ENCODE results near the gene MYO1E. TPM values are rescaled to one million over a fixed set of nuclear protein-coding genes. Genes with fewer than 3 reads are reported as not detected.
"Not testable (repeated sequence)": the region's sequence is repeated elsewhere in the genome, so short reads cannot be mapped to it uniquely, and the experiment has no call there.

MYO1E gene
- total and polyA plus RNA-seq, 4 donors = 6.7 to 70.9 (median 21.6) TPM

GRCh38 chr15:59144594-59144993 is 228.1 kb downstream of the MYO1E start:
- H3K4me1 ChIP-seq (ENCODE audit: control insufficient read depth in 4 of 4, insufficient read depth in 4 of 4, low read length in 3 of 4); H3K9me3 ChIP-seq (ENCODE audit: control insufficient read depth in 4 of 4, low read length in 3 of 4); H3K27me3 ChIP-seq (ENCODE audit: control insufficient read depth in 4 of 4, insufficient read depth in 4 of 4, low read length in 3 of 4); H3K4me3 ChIP-seq (ENCODE audit: low read depth in 1 of 3, low read length in 3 of 3); DNase-seq (ENCODE audit: low spot score); H3K27ac ChIP-seq (ENCODE audit: low read depth in 1 of 2, low read length in 2 of 2); H3K9ac ChIP-seq (ENCODE audit: low read depth in 1 of 2, low read length in 2 of 2): not testable (repeated sequence)
- WGBS = 92% methylated on average over 10 of the region's 10 CpGs
- H3K36me3 ChIP-seq (ENCODE audit: control insufficient read depth in 4 of 4, insufficient read depth in 3 of 4, low read depth in 1 of 4, low read length in 3 of 4) = peaks cover 4 to 30% (median 19%) of the 10 kb centered on the region in 4 donors
- peak in 1 of 2 donors; percentile 19 for TF ChIP-seq RAD21 (IDR thresholded peaks at IDR 0.05)

GRCh38 chr15:59143281-59143680 is 229.4 kb downstream of the MYO1E start:
- Histone ChIP-seq H3K27me3 (ENCODE audit: control insufficient read depth in 4 of 4, insufficient read depth in 4 of 4, low read length in 3 of 4) (no peaks in the 10 kb centered on the region), H3K4me1 (ENCODE audit: control insufficient read depth in 4 of 4, insufficient read depth in 4 of 4, low read length in 3 of 4) (no peaks in the 10 kb centered on the region), H3K9me3 (ENCODE audit: control insufficient read depth in 4 of 4, low read length in 3 of 4) (no peaks in the 10 kb centered on the region), H3K36me3 (ENCODE audit: control insufficient read depth in 4 of 4, insufficient read depth in 3 of 4, low read depth in 1 of 4, low read length in 3 of 4) (peaks cover 5 to 27% (median 13%) of the 10 kb centered on the region in 4 donors), H3K4me3 (ENCODE audit: low read depth in 1 of 3, low read length in 3 of 3) (no peak overlapping the region), H3K27ac (ENCODE audit: low read depth in 1 of 2, low read length in 2 of 2) (no peak overlapping the region), H3K9ac (ENCODE audit: low read depth in 1 of 2, low read length in 2 of 2) (no peak overlapping the region)
- 97% methylated on average over 5 of the region's 5 CpGs for WGBS
- TF ChIP-seq, protein P1, sequence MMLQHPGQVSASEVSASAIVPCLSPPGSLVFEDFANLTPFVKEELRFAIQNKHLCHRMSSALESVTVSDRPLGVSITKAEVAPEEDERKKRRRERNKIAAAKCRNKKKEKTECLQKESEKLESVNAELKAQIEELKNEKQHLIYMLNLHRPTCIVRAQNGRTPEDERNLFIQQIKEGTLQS (IDR thresholded peaks at IDR 0.05) = no peak
- TF ChIP-seq EGR1 (IDR thresholded peaks at IDR 0.05; ENCODE audit: low read depth in 2 of 2) = no peak
- TF ChIP-seq, protein P2, sequence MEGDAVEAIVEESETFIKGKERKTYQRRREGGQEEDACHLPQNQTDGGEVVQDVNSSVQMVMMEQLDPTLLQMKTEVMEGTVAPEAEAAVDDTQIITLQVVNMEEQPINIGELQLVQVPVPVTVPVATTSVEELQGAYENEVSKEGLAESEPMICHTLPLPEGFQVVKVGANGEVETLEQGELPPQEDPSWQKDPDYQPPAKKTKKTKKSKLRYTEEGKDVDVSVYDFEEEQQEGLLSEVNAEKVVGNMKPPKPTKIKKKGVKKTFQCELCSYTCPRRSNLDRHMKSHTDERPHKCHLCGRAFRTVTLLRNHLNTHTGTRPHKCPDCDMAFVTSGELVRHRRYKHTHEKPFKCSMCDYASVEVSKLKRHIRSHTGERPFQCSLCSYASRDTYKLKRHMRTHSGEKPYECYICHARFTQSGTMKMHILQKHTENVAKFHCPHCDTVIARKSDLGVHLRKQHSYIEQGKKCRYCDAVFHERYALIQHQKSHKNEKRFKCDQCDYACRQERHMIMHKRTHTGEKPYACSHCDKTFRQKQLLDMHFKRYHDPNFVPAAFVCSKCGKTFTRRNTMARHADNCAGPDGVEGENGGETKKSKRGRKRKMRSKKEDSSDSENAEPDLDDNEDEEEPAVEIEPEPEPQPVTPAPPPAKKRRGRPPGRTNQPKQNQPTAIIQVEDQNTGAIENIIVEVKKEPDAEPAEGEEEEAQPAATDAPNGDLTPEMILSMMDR (IDR thresholded peaks at IDR 0.05; ENCODE audit: low read depth, low read length, missing input control) = no peak
- no peak for TF ChIP-seq NR2F2 (IDR thresholded peaks at IDR 0.05)
- no peak for TF ChIP-seq GABPA (IDR thresholded peaks at IDR 0.05 in 1 of 2, conservative IDR thresholded peaks at IDR 0.05 in 1 of 2)
- TF ChIP-seq JUND (IDR thresholded peaks at IDR 0.05) = no peak
- no peak for TF ChIP-seq HNF4A (conservative IDR thresholded peaks at IDR 0.05)
- TF ChIP-seq RAD21 (IDR thresholded peaks at IDR 0.05) = no peak
- TF ChIP-seq, protein P3, sequence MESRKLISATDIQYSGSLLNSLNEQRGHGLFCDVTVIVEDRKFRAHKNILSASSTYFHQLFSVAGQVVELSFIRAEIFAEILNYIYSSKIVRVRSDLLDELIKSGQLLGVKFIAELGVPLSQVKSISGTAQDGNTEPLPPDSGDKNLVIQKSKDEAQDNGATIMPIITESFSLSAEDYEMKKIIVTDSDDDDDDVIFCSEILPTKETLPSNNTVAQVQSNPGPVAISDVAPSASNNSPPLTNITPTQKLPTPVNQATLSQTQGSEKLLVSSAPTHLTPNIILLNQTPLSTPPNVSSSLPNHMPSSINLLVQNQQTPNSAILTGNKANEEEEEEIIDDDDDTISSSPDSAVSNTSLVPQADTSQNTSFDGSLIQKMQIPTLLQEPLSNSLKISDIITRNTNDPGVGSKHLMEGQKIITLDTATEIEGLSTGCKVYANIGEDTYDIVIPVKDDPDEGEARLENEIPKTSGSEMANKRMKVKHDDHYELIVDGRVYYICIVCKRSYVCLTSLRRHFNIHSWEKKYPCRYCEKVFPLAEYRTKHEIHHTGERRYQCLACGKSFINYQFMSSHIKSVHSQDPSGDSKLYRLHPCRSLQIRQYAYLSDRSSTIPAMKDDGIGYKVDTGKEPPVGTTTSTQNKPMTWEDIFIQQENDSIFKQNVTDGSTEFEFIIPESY (IDR thresholded peaks at IDR 0.05) = no peak
- TF ChIP-seq RXRA (IDR thresholded peaks at IDR 0.05) = no peak
- TF ChIP-seq YY1 (IDR thresholded peaks at IDR 0.05) = no peak
- DNase-seq (ENCODE audit: low spot score) = no peak

GRCh38 chr15:59140422-59141226 is 232.0 kb downstream of the MYO1E start:
- DNase-seq (ENCODE audit: low spot score) = no peak
- no peaks in the 10 kb centered on the region for H3K27me3 ChIP-seq (ENCODE audit: control insufficient read depth in 4 of 4, insufficient read depth in 4 of 4, low read length in 3 of 4)
- TF ChIP-seq SP1 (IDR thresholded peaks at IDR 0.05) (no peak), RAD21 (IDR thresholded peaks at IDR 0.05) (no peak)
- TF ChIP-seq, protein P2 (IDR thresholded peaks at IDR 0.05; ENCODE audit: low read depth, low read length, missing input control) = no peak
- peaks cover 9 to 44% (median 22%) of the 10 kb centered on the region in 4 donors for H3K36me3 ChIP-seq (ENCODE audit: control insufficient read depth in 4 of 4, insufficient read depth in 3 of 4, low read depth in 1 of 4, low read length in 3 of 4)
- no peak overlapping the region for H3K9ac ChIP-seq (ENCODE audit: low read depth in 1 of 2, low read length in 2 of 2)
- H3K4me1 ChIP-seq (ENCODE audit: control insufficient read depth in 4 of 4, insufficient read depth in 4 of 4, low read length in 3 of 4) = no peaks in the 10 kb centered on the region
- no peak overlapping the region for H3K4me3 ChIP-seq (ENCODE audit: low read depth in 1 of 3, low read length in 3 of 3)
- no peak overlapping the region for H3K27ac ChIP-seq (ENCODE audit: low read depth in 1 of 2, low read length in 2 of 2)
- 91% methylated on average over 9 of the region's 9 CpGs for WGBS
- H3K9me3 ChIP-seq (ENCODE audit: control insufficient read depth in 4 of 4, low read length in 3 of 4) = no peaks in the 10 kb centered on the region

All from liver (tissue), 9 donors.